Heart left ventricle (tissue), 13 donors: ENCODE results near the gene CRYGB.

Source experiments
- CTCF ChIP-seq, 12 donors: fragments of 200-600 bp; sonication (generic) in 4 of 12; IDR thresholded peaks; one replicate each; pipeline versions ENCODE4 v1.5.0 to v1.8.0; 2018 to 2022; ENCODE audit warnings: antibody characterized with exemption in 12 of 12, mild to moderate bottlenecking in 5 of 12
- POLR2A ChIP-seq, 2 donors: fragments of 450-650 bp; IDR thresholded peaks; one replicate each; pipeline ENCODE4 v1.6.1; 2017; ENCODE audit warnings: antibody characterized with exemption in 2 of 2, mild to moderate bottlenecking in 2 of 2, moderate library complexity in 2 of 2
- donor health status: ischemic (EF 13 %, LVEDD 7.1; RV severe dilation, severe dysfunction).
- donor health status: DM: no; HTN: yes; CAD: no.
- donor health status: DM: no; HTN: no; CAD: no.
- donor health status: ischemic (EF 25% LVEDD 6.9; RV normal size, moderate dysfunction).
- donor health status: ischemic (EF 25% LVEDD 5.7; RV mildly dilated, moderate dysfunction).
- donor health status: ischemic (EF 35%, LVEDD 5.7; RV mildly dilated, moderate dysfunction).
- donor health status: nonischemic (EF 11% LVEDD 7.7; RV severe dilation, severe dysfunction).
- donor health status: DM: yes; HTN: yes; CAD: no.
- donor health status: PGD.
- donor health status: ischemic (EF 29% LVEDD 5.4; RV normal size, mild dysfunction).
- donor health status: nonischemic (EF 23%, LVEDD 6.1; RV moderate dilation, normal function).

GRCh38 chr2:208142925-208143799 lies 2.8 kb downstream of the CRYGB start:
- TF ChIP-seq CTCF (IDR thresholded peaks at IDR 0.05) (no peak), POLR2A (IDR thresholded peaks at IDR 0.05) (no peak)
